Measurements from ENCODE around the gene C4B. TPM values are rescaled to one million over a fixed set of nuclear protein-coding genes. Genes with fewer than 3 reads are reported as not detected.

Gene C4B
- total RNA-seq, 2 experiments from 2014 or later: 3.1 to 5.5 TPM

DNA sequence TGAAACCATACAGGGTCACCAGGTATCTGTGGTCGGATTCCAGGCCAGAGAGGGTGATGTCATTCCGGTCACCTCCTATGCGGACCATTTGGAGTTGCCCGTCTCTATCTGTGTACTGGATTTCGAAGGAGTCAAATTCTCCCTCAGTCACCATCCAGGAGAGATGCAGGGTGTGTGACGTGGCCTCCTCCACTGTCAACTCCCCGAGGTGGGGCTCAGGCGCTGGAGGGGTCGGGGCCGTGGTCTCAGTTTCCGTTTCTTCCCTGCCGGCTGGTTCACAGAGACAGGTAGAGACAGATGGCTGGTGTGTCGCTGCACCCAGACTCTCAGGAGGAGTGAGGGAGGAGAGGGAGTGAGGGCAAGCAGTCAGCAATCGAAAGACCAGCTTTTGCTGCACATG is 54.3 kb downstream of the C4B start:
- ChIA-PET POLR2A (no interaction called here), CTCF (no interaction called here)
- Mint-ChIP-seq H3K9me3 (no peaks in the 10 kb centered on the region), H3K27me3 (no peaks in the 10 kb centered on the region), H3K27ac (no peak overlapping the region), H3K4me1 (ENCODE audit: low read depth) (no peaks in the 10 kb centered on the region), H3K36me3 (no peaks in the 10 kb centered on the region), H3K4me3 (no peak overlapping the region)
- intact Hi-C loops (cut with micrococcal nuclease): no loop called here
- no peak for DNase-seq

DNA sequence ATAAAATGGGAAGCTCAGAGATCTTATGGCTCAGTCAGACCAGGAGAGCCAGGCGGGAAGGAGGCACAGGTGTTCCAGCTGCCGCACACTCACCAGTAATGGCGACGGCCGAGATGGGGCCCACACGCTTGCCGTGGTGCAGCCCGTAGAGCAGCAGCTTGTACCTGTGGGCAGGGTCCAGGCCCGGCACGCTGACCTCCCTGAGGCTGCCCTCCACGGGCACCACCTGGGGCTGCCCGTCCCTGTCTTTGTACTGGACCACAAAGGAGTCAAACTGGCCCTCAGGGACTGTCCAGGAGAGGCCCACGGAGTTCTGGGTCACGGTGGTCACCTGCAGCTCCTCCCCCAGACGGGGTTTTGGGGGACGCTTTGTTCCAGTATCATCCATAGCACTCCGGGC is 54.9 kb downstream of the C4B start:
- H3K27me3 Mint-ChIP-seq: no peaks in the 10 kb centered on the region
- no peaks in the 10 kb centered on the region for H3K4me1 Mint-ChIP-seq (ENCODE audit: low read depth)
- no peak overlapping the region for H3K27ac Mint-ChIP-seq
- H3K4me3 Mint-ChIP-seq: no peak overlapping the region
- DNase-seq: no peak
- ChIA-PET CTCF (no interaction called here), POLR2A (no interaction called here)
- no peaks in the 10 kb centered on the region for H3K36me3 Mint-ChIP-seq
- intact Hi-C loops (cut with micrococcal nuclease): no loop called here
- H3K9me3 Mint-ChIP-seq: no peaks in the 10 kb centered on the region

DNA sequence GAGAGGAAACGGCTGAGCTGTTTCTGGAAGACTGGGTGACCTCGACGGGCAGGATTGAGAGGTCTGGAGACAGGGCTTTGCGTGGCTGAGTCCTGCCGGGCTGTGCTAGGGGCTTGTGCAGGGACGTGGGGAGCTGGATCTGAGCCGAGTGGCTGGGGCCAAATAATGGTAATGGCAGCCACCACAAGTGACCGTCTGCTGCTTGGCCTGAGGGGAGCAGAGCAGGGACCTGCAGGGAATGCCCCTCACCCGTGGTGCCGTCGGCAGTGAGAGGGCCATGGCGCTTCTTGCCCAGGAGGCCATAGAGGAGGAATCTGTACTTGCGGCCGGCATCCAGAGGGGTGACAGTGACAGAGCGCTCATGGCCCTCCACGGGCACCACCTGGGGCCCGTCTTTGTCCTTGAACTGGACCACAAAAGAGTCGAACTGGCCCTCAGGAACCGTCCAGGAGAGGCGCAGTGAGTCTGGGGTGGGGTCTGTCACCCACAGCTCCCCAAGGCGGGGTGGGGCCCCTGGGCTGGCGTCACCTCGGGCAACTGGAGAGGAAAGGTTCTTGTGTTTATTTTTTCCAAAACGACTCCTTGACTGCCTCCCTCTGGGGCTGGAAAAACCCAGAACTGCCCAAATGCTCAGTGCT is 55.4 kb downstream of the C4B start:
- H3K27ac Mint-ChIP-seq: no peak overlapping the region
- DNase-seq: no peak
- H3K4me1 Mint-ChIP-seq (ENCODE audit: low read depth): no peaks in the 10 kb centered on the region
- H3K27me3 Mint-ChIP-seq: no peaks in the 10 kb centered on the region
- no peak overlapping the region for H3K4me3 Mint-ChIP-seq
- H3K9me3 Mint-ChIP-seq: no peaks in the 10 kb centered on the region
- ChIA-PET POLR2A (no interaction called here), CTCF (no interaction called here)
- intact Hi-C loops (cut with micrococcal nuclease): no loop called here
- no peaks in the 10 kb centered on the region for H3K36me3 Mint-ChIP-seq

DNA sequence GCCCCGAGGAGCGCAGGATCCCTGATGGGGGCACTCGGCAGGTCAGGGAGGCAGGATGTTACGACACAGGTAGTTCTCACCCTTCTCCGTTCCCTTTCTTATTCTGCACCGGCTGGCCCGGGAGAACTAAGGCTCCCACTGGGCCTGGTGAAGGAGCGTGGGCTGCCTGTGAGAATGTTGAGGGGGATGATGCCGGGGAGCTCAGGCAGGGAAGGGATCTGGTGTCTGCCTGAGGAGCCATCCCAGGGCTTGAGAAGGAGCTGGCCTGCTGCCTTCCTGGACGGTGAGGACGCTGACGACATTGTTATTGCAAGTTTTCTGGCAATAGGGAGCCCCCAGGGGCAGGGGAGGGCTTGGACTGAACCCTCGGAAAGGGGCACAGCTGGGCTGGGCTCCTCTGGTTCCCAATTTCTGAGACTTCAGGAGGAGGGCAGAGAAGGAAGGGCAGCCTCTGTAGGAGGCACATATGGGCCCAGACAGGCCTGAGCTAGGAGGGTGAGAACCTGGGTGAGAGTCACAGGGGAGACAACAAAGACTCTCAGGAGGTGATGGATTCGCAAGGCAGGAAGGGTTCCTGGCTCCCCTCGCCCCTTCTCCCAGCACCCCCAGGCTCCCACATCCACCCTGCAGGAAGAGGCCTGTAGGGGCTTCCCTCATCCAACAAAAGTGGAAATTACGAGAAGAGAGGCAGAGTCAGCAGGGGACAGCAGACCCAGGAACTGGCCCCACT is 56.4 kb downstream of the C4B start:
- Mint-ChIP-seq H3K4me3 (no peak overlapping the region), H3K27me3 (no peaks in the 10 kb centered on the region), H3K4me1 (ENCODE audit: low read depth) (no peaks in the 10 kb centered on the region), H3K36me3 (no peaks in the 10 kb centered on the region), H3K27ac (no peak overlapping the region), H3K9me3 (no peaks in the 10 kb centered on the region)
- no peak for DNase-seq
- intact Hi-C loops (cut with micrococcal nuclease): no loop called here
- ChIA-PET CTCF (no interaction called here), POLR2A (no interaction called here)

DNA sequence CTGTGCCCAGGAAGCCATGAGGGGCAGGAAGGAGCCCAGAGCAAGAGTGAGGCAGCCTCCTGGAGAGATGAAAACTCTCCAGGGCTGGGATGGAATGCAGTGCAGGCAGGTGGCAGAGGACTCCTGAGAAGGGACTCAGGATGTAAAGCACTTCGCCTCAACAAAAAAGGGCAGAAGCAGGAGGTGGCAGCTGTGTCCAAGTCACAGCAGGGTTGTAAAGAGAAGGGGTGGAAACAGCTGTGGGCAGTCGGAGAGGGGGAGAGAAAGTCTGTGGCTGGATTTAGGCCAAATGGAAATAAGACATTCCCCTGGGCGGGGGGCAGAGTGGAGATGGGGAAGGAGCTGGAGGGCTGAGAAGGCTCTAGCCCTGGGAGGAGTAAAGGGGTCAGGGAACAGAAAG is 58.5 kb downstream of the C4B start:
- H3K27ac Mint-ChIP-seq: no peak overlapping the region
- no peaks in the 10 kb centered on the region for H3K9me3 Mint-ChIP-seq
- H3K27me3 Mint-ChIP-seq: no peaks in the 10 kb centered on the region
- POLR2A ChIA-PET: no interaction called here
- H3K36me3 Mint-ChIP-seq: no peaks in the 10 kb centered on the region
- H3K4me3 Mint-ChIP-seq: no peak overlapping the region
- intact Hi-C loops (cut with micrococcal nuclease): no loop called here
- no peak for DNase-seq
- no peaks in the 10 kb centered on the region for H3K4me1 Mint-ChIP-seq (ENCODE audit: low read depth)
- CTCF ChIA-PET: interaction anchor here (1.0 kb wide), 1 partner anchor 24 kb away, joined by 3 read pairs; no protein-coding TSS in a partner anchor

DNA sequence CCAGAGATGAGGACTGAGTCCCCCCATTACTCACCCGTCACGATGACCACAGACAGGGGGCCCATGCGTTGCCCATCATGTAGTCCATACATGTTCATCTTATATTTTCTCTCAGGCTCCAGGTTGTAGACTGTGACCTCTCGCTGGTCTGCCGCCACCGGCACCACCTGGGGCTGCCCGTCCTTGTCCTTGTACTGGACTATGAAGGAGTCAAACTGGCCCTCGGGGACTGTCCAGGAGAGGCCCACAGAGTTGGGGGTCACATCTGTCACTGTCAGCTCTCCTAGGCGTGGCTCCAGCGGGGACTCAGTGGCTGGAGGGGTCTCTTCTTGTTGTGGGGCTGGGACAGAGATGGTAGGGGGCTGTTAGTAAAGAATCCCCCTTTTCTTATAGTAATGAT is 59.0 kb downstream of the C4B start:
- H3K27ac Mint-ChIP-seq: no peak overlapping the region

DNA sequence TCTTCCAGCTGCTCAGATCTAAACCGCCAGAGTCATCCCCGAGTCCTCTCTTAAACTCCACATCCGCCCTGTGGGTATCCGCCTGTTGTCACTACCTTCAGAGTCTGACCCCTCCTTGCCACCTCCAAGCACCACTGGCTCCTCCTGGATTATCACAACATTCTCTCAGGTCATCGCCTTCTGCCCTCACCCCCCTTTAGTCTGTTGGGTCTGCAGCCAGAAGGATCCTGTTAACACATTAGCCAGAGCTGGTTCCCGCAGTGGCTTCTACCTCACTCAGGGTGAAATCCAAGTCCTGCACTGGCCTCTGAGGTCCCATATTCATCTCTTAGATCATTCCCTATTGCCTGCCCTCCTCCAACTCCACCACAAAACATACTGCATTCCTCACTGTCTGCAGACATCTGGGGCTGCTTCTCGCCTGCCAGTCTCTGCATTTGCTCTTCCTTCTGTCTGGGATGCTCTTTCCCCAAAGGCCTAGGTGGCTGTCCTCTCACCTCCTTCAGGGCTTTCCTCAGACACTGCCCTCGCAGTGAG is 60.5 kb downstream of the C4B start:
- CTCF ChIA-PET: no interaction called here
- Mint-ChIP-seq H3K27ac (no peak overlapping the region), H3K36me3 (no peaks in the 10 kb centered on the region), H3K9me3 (no peaks in the 10 kb centered on the region), H3K4me1 (ENCODE audit: low read depth) (no peaks in the 10 kb centered on the region), H3K27me3 (no peaks in the 10 kb centered on the region), H3K4me3 (no peak overlapping the region)
- DNase-seq: no peak
- intact Hi-C loops (cut with micrococcal nuclease): no loop called here
- POLR2A ChIA-PET: no interaction called here

More for the DNA sequence above, 59.0 kb downstream of the C4B start:
- H3K9me3 Mint-ChIP-seq: no peaks in the 10 kb centered on the region
- intact Hi-C loops (cut with micrococcal nuclease): no loop called here
- POLR2A ChIA-PET: no interaction called here
- no peaks in the 10 kb centered on the region for H3K36me3 Mint-ChIP-seq
- H3K4me3 Mint-ChIP-seq: no peak overlapping the region
- no peak for DNase-seq
- no peaks in the 10 kb centered on the region for H3K4me1 Mint-ChIP-seq (ENCODE audit: low read depth)
- CTCF ChIA-PET: interaction anchor here (1.0 kb wide), 1 partner anchor 25 kb away, joined by 3 read pairs; no protein-coding TSS in a partner anchor
- H3K27me3 Mint-ChIP-seq: no peaks in the 10 kb centered on the region

DNA sequence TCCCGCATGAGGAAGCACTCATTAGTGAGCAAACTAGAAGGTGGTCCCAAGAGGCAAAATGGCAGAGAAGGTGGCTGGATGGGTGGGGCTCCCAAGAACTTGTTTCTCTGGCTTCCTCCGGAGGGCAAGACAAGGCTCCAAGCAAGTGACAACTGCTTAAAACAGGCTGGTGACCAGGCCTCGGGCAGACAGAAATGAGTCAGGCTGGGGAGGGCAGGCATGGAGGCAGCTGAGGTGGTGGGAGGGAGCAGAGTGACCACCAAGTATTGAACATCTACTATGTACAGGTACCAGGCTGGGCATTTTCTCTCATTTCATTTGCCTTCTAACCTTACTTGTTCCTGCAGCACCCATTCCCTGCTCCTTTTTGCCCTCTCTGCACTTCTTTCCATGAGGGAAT is 61.2 kb downstream of the C4B start:
- Mint-ChIP-seq H3K27ac (no peak overlapping the region), H3K9me3 (no peaks in the 10 kb centered on the region), H3K27me3 (peaks cover 3% of the 10 kb centered on the region), H3K36me3 (no peaks in the 10 kb centered on the region), H3K4me3 (no peak overlapping the region), H3K4me1 (ENCODE audit: low read depth) (no peaks in the 10 kb centered on the region)
- no peak for DNase-seq
- CTCF ChIA-PET: no interaction called here
- intact Hi-C loops (cut with micrococcal nuclease): no loop called here
- POLR2A ChIA-PET: no interaction called here

DNA sequence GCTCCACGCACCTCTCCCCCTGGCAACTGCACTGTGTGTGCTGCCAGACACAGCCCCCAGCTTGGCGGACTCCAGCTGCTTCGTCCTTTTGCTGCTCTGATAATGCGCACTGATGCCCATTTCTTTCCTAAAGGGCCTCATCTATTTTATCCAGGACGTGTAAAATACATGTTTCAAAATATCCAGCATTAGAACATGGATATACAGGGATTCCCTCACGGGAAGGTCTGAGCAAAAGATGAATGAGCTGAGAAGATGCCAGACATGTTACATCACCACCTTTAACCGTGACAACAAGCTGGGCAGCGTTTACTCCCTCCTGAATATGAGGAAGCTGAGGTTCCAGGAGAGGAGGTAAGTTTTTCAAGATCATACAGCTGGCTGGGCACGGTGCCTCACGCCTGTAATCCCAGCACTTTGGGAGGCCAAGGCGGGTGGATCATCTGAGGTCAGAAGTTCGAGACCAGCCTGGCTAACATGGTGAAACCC is 61.8 kb downstream of the C4B start:
- Mint-ChIP-seq H3K27me3 (peaks cover 7% of the 10 kb centered on the region), H3K9me3 (no peaks in the 10 kb centered on the region), H3K4me3 (no peak overlapping the region), H3K27ac (no peak overlapping the region), H3K4me1 (ENCODE audit: low read depth) (no peaks in the 10 kb centered on the region), H3K36me3 (no peaks in the 10 kb centered on the region)
- ChIA-PET CTCF (no interaction called here), POLR2A (no interaction called here)
- DNase-seq: no peak
- intact Hi-C loops (cut with micrococcal nuclease): no loop called here

DNA sequence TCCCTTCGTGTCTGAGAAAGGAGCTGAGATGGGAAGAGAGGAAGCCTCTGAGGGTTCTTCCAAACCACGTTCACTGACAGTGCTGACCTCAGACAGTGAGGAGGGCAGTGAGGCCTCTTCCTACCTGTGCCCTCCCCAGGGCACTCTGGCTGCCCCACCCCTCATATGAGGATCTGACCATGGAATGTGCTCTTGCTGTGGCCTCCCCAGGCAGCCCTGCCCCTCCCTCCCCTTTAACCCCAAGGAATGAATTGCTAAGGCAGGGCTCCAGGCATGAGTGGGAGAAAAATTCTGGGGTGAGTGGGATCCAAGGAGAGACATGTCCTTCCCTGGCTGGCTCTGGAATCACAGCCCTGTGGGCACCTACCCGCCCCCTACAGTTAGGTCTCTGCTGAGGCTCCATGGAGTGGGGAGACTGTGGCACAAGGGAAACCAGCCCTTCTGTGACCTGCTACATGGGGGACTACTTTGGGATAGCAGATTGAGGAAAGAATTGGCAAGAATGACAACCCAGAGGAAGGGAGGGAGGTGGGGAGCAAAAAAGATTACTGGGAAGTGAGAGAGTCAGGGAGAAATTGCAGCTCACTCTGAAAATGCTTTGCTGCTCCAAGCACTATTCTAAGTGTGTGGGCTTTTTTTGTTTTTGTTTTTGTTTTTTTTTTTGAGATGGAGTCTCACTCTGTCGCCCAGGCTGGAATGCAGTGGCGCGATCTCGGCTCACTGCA is 65.1 kb downstream of the C4B start:
- POLR2A ChIA-PET: interaction anchor here (0.6 kb wide), 1 partner anchor 224 kb away, joined by 3 read pairs; no protein-coding TSS in a partner anchor
- no peak overlapping the region for H3K4me3 Mint-ChIP-seq
- no peaks in the 10 kb centered on the region for H3K9me3 Mint-ChIP-seq
- H3K36me3 Mint-ChIP-seq: no peaks in the 10 kb centered on the region
- H3K27ac Mint-ChIP-seq: no peak overlapping the region
- intact Hi-C loops (cut with micrococcal nuclease): no loop called here
- no peaks in the 10 kb centered on the region for H3K4me1 Mint-ChIP-seq (ENCODE audit: low read depth)
- peaks cover 14% of the 10 kb centered on the region for H3K27me3 Mint-ChIP-seq
- CTCF ChIA-PET: no interaction called here
- DNase-seq: no peak

DNA sequence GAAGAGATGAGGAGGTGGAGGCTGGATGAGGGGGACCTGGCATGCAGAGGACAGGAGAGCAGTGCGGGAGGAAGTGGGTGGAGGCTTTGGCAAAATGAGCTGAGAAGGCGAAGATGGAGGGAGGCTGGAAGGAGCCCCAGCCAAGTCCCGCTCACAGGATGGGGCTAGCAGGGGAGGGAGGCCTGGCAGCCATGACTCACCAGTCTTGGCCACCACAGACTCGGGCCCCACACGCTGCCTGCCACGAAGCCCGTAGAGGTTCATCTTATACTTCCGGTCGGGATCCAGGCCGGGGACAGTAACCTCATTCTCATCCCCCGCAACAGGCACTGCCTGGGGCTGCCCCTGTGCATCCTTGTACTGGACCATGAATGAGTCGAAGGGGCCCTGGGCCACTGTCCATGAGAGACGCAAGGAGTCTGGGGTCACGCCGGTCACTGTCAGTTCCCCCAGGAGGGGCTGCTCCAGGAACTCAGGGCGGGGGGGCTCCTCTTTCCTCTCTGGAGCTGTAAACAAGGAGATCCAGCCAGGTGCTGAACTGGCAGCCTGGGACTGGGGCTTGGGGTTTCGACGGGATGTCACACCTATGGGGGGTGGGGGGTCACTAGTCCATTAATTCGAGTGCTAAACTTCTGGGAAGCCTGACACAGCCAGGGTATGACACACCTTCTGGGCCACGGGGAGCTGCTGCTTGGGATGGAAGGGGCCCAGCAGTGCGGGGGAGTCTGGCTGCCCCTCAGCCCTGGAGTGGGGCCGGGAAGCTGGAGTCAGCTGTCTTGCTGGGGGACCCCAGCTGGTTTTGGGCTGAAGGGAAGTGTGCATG is 66.8 kb downstream of the C4B start:
- intact Hi-C loops (cut with micrococcal nuclease): no loop called here
- H3K4me1 Mint-ChIP-seq (ENCODE audit: low read depth): peaks cover 5% of the 10 kb centered on the region
- CTCF ChIA-PET: interaction anchor here (0.6 to 0.8 kb wide), 2 partner anchors 36 to 66 kb away, joined by 3 to 4 read pairs; no protein-coding TSS in a partner anchor
- H3K9me3 Mint-ChIP-seq: no peaks in the 10 kb centered on the region
- H3K36me3 Mint-ChIP-seq: no peaks in the 10 kb centered on the region
- no peak for DNase-seq
- H3K27me3 Mint-ChIP-seq: peaks cover 24% of the 10 kb centered on the region
- POLR2A ChIA-PET: no interaction called here
- H3K27ac Mint-ChIP-seq: no peak overlapping the region
- no peak overlapping the region for H3K4me3 Mint-ChIP-seq

DNA sequence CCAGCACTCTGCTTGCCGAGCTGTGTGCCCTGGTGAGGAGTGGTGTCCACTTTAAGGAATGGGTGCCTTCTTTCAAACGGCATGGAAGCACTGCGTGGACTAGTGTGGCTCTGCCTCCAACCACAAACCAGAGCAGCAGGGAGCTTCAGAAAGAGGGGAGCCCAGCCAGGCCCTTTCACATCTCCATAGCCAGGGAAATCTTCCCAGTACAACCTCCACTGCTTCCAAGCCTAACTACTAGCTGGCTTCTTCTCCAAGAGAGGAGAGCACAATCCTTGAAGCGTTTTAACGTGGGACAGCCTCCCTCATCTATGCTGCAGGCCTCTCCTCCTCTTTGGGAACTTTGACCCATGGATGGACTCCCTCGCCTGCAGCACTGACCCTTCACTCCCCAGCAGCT is 67.9 kb downstream of the C4B start:
- Mint-ChIP-seq H3K4me3 (no peak overlapping the region), H3K9me3 (no peaks in the 10 kb centered on the region), H3K27me3 (peaks cover 29% of the 10 kb centered on the region), H3K36me3 (no peaks in the 10 kb centered on the region), H3K27ac (no peak overlapping the region), H3K4me1 (ENCODE audit: low read depth) (peaks cover 12% of the 10 kb centered on the region)
- intact Hi-C loops (cut with micrococcal nuclease): no loop called here
- POLR2A ChIA-PET: interaction anchor here (0.7 kb wide), 1 partner anchor 383 kb away, joined by 3 read pairs; no protein-coding TSS in a partner anchor
- CTCF ChIA-PET: interaction anchor here (0.8 to 1.1 kb wide), 4 partner anchors 9 to 72 kb away, joined by 3 read pairs; no protein-coding TSS in a partner anchor
- DNase-seq: no peak

All from activated CD4-positive, alpha-beta memory T cell treated with anti-CD3 and anti-CD28 coated beads for 36 hours (primary cell).